SK-N-SH treated with all-trans-retinoic acid at 6 μM for 48 hours (cell line): ENCODE data around the gene SNED1.

ENCODE experiments used
- ARNTL ChIP-seq: fragments of 450-650 bp; formaldehyde crosslinking; IDR thresholded peaks from 2 replicates; pipeline ENCODE4 v1.5.0; 2020; ENCODE audit warnings: low read depth, mild to moderate bottlenecking, moderate library complexity, borderline replicate concordance
- BACH2 ChIP-seq: fragments of 250-450 bp; sonication (Bioruptor Pico); IDR thresholded peaks from 2 replicates; pipeline ENCODE4 v1.9.0; 2021; ENCODE audit warnings: mild to moderate bottlenecking, borderline replicate concordance
- CSRNP3 ChIP-seq: fragments of 250-450 bp; sonication (Bioruptor Pico); IDR thresholded peaks from 2 replicates; pipeline ENCODE4 v1.5.1; 2021; ENCODE audit warnings: mild to moderate bottlenecking, moderate library complexity
- PATZ1 ChIP-seq: fragments of 250-450 bp; sonication (Bioruptor Pico); IDR thresholded peaks from 2 replicates; pipeline ENCODE4 v1.8.0; 2020; ENCODE audit warnings: mild to moderate bottlenecking, moderate library complexity, borderline replicate concordance
- RARB ChIP-seq: fragments of 250-450 bp; sonication (Bioruptor Pico); IDR thresholded peaks from 2 replicates; pipeline ENCODE4 v1.8.0; 2021; ENCODE audit warnings: mild to moderate bottlenecking, moderate library complexity
- ZFP3 ChIP-seq: fragments of 250-450 bp; sonication (Bioruptor Pico); IDR thresholded peaks from 2 replicates; pipeline ENCODE4 v1.5.0; 2020; ENCODE audit warnings: mild to moderate bottlenecking, moderate library complexity
- ZFP30 ChIP-seq: fragments of 450-650 bp; formaldehyde crosslinking; IDR thresholded peaks from 2 replicates; pipeline ENCODE4 v1.5.0; 2022; ENCODE audit warnings: mild to moderate bottlenecking, moderate library complexity

- TF ChIP-seq ZFP30 (CRISPR knock-in tag), result no peak
- no peak for TF ChIP-seq RARB
- TF ChIP-seq CSRNP3 (CRISPR knock-in tag), result no peak
- no peak for TF ChIP-seq ARNTL (CRISPR knock-in tag)
- TF ChIP-seq PATZ1 (CRISPR knock-in tag), result no peak
- TF ChIP-seq ZFP3, result no peak
- TF ChIP-seq BACH2 (CRISPR knock-in tag), result no peak
Measured at GRCh38 chr2:241081190-241081642, 82.8 kb downstream of the SNED1 start.
